GM12865 (cell line): ENCODE data around the gene GDE1.

ENCODE experiments used
- DNase-seq: peaks from one replicate; pipeline ENCODE4 v3.0.0; 2010; ENCODE audit warnings: low read depth
- H3K4me3 ChIP-seq: 2 replicates; pipeline ENCODE4 v1.5.1; 2011; ENCODE audit warnings: mild to moderate bottlenecking, low read depth, low read length, control low read depth
- CTCF ChIP-seq: IDR thresholded peaks from 2 replicates; pipeline ENCODE4 v1.5.1; 2011; ENCODE audit warnings: low read length, control low read depth, low read depth, inconsistent platforms; ENCODE audit not compliant: insufficient read depth; ENCODE audit errors: missing control alignments

Gene GDE1

GRCh38 chr16:19523559-19524355 lies 1.9 kb upstream of the GDE1 start, which contains the start of gene CCP110:
TSS of gene CCP110 (plus strand) at chr16:19523942. CDS start at chr16:19527882, 3,940 bp downstream.
- H3K4me3 ChIP-seq, result peak within 1 kb of the TSS; percentile 84
- DNase-seq, result peak; percentile 97
- TF ChIP-seq CTCF, result no peak

- DNase-seq, result peak; percentile 2
These were observed 1.3 kb upstream of the GDE1 start for GRCh38 chr16:19523184-19523558.

GRCh38 chr16:19522760-19523159 lies 862 bp upstream of the GDE1 start:
- TF ChIP-seq CTCF, result no peak
- H3K4me3 ChIP-seq, result no peak overlapping the region
- peak; percentile 2 for DNase-seq

More at GRCh38 chr16:19523184-19523558, 1.3 kb upstream of the GDE1 start:
- no peak overlapping the region for H3K4me3 ChIP-seq
- TF ChIP-seq CTCF, result no peak

GRCh38 chr16:19522397-19522732 lies 467 bp upstream of the GDE1 start:
- TF ChIP-seq CTCF, result no peak
- peak overlapping the region; percentile 89 for H3K4me3 ChIP-seq
- no peak for DNase-seq

GRCh38 chr16:19520861-19521331 lies 1.0 kb downstream of the GDE1 start:
- peak overlapping the region; percentile 89 for H3K4me3 ChIP-seq
- TF ChIP-seq CTCF, result no peak
- DNase-seq, result peak; percentile 53

GRCh38 chr16:19518388-19518787 lies 3.5 kb downstream of the GDE1 start:
- no peak overlapping the region for H3K4me3 ChIP-seq
- no peak for DNase-seq
- no peak for TF ChIP-seq CTCF

- no peak overlapping the region for H3K4me3 ChIP-seq
- no peak for DNase-seq
- TF ChIP-seq CTCF, result no peak
These were observed 4.3 kb downstream of the GDE1 start for GRCh38 chr16:19517424-19518089.
